ENCODE results near the gene FBN2. TPM values are rescaled to one million over a fixed set of nuclear protein-coding genes. Genes with fewer than 3 reads are reported as not detected.

FBN2 gene
- total and polyA plus RNA-seq, 12 donors = 2.9 to 28.9 (median 13.5) TPM

DNA sequence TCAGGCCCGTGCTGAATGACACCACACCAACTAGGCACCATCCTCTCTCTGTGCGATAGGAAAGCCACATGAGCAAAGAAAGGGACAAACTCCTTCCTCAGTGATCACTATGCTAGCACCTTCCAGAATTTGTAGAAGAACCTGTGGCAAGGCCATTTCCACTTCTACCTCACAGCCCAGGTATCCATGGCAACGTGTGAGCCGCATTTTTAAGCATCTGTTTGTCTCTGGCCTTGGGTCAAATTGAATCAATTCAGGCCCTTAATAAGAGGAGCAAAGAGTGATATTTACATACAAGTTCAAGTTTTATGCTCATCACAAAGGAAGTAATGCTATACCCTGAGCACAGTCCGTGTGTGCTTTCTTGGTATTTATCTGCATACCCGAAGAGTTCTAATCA is 275.1 kb downstream of the FBN2 start:
- Histone ChIP-seq H3K4me3 (no peak overlapping the region), H3K9me3 (peaks cover 0 to 6% (median 0%) of the 10 kb centered on the region in 11 donors), H3K27ac (peak overlapping the region in 1 of 10 donors; percentile 36), H3K27me3 (no peaks in the 10 kb centered on the region), H3K4me1 (peaks cover 4 to 28% (median 11%) of the 10 kb centered on the region in 9 donors), H3K36me3 (peaks cover 0 to 34% (median 0%) of the 10 kb centered on the region in 9 donors)
- DNase-seq (no peak), ATAC-seq (no peak)
- TF ChIP-seq, protein P1, sequence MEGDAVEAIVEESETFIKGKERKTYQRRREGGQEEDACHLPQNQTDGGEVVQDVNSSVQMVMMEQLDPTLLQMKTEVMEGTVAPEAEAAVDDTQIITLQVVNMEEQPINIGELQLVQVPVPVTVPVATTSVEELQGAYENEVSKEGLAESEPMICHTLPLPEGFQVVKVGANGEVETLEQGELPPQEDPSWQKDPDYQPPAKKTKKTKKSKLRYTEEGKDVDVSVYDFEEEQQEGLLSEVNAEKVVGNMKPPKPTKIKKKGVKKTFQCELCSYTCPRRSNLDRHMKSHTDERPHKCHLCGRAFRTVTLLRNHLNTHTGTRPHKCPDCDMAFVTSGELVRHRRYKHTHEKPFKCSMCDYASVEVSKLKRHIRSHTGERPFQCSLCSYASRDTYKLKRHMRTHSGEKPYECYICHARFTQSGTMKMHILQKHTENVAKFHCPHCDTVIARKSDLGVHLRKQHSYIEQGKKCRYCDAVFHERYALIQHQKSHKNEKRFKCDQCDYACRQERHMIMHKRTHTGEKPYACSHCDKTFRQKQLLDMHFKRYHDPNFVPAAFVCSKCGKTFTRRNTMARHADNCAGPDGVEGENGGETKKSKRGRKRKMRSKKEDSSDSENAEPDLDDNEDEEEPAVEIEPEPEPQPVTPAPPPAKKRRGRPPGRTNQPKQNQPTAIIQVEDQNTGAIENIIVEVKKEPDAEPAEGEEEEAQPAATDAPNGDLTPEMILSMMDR (IDR thresholded peaks at IDR 0.05) = no peak
- 83 to 85% methylated on average over 6 of the region's 6 CpGs for WGBS, 2 donors
- intact Hi-C loops (cut with DNase I) = no loop called here

DNA sequence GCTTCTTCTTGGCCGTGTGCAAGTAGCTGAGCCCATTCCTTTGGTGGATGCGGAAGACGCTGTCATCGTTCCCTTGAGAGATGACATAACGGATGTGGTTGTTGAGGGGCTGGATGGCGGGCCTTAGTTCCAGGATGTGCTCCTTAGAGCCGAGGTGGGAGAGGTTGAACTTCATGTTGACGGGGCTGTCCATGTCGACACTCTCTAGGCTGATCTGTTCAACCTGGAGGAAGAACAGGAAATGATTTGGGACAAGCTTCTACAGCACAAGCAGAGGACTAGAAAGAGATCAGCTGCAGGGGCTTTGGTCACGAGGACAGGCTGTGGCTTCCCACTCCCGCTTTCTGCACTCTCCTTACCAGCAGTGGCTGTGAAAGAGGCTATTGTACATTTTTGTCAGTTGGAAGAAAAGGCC is 278.4 kb downstream of the FBN2 start:
- WGBS, 2 donors = 51 to 55% methylated on average over 11 of the region's 11 CpGs
- ATAC-seq (peak; percentile 54 to 88 (median 74)), DNase-seq (peak in 1 of 2 donors; percentile 53)
- TF ChIP-seq, protein P1 (IDR thresholded peaks at IDR 0.05) = no peak
- Histone ChIP-seq H3K27ac (peak overlapping the region in 3 of 10 donors; percentile 17 to 23 (median 20)), H3K27me3 (no peaks in the 10 kb centered on the region), H3K4me1 (peaks cover 3 to 24% (median 6%) of the 10 kb centered on the region in 9 donors), H3K9me3 (peaks cover 0 to 2% (median 0%) of the 10 kb centered on the region in 11 donors), H3K4me3 (no peak overlapping the region), H3K36me3 (peaks cover 0 to 35% (median 0%) of the 10 kb centered on the region in 9 donors)
- intact Hi-C loops (cut with DNase I) = no loop called here

DNA sequence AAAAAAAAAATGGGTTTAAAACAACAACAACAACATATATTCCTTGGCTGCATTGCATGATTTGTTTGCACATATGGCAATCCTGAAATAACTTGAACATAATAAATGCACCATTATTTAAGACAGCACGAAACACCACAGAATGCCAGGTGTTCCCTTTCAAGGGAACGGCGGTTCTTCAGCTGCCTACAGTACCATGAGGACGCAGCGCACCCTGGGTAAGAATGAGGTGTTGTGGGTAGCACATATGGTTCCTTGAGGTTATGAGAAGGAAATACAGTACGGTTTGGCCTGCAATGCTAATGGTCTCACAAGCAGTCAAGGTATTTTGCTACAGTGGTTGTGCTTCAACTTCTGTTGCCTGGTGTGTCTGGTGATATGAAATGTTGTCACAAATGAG is 279.7 kb downstream of the FBN2 start:
- intact Hi-C loops (cut with DNase I) = no loop called here
- DNase-seq (no peak), ATAC-seq (no peak)
- WGBS, 2 donors = 93 to 94% methylated on average over 6 of the region's 6 CpGs
- peaks cover 0 to 18% (median 1%) of the 10 kb centered on the region in 9 donors for H3K4me1 ChIP-seq
- no peak overlapping the region for H3K4me3 ChIP-seq
- H3K27me3 ChIP-seq = no peaks in the 10 kb centered on the region
- peaks cover 0 to 35% (median 0%) of the 10 kb centered on the region in 9 donors for H3K36me3 ChIP-seq
- TF ChIP-seq, protein P1 (IDR thresholded peaks at IDR 0.05) = no peak
- H3K9me3 ChIP-seq = peaks cover 0 to 4% (median 0%) of the 10 kb centered on the region in 11 donors
- H3K27ac ChIP-seq = no peak overlapping the region

DNA sequence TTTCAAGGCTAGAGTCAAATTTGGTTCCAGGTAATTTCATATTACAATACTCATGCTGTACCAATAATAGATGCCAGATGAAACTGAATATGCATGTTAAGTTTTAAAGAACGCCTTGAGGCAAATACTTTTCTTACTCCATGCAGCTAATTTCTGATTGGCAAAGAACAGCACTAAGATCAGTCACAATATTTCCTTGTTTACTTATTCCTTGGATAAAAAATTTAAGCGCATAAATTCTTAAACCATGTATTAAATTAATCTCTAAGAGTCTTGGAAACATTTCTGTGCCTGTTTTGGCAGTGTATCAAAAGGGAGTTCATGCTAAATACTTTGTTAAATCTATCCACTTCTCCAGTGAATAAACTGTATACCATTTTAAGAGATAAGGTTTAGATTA is 281.0 kb downstream of the FBN2 start:
- ATAC-seq = no peak
- intact Hi-C loops (cut with DNase I) = no loop called here
- peaks cover 0 to 4% (median 0%) of the 10 kb centered on the region in 11 donors for H3K9me3 ChIP-seq
- WGBS, 2 donors = 65 to 69% methylated on average over 2 of the region's 2 CpGs
- no peak overlapping the region for H3K27ac ChIP-seq
- peaks cover 0 to 24% (median 6%) of the 10 kb centered on the region in 9 donors for H3K4me1 ChIP-seq
- no peaks in the 10 kb centered on the region for H3K27me3 ChIP-seq
- H3K36me3 ChIP-seq = peaks cover 0 to 22% (median 0%) of the 10 kb centered on the region in 9 donors
- TF ChIP-seq, protein P1 (IDR thresholded peaks at IDR 0.05) = no peak
- DNase-seq = no peak
- H3K4me3 ChIP-seq = no peak overlapping the region

Data from heart right ventricle (tissue), 16 donors.